ENCODE data around the gene TDRD5.

Gene TDRD5

DNA sequence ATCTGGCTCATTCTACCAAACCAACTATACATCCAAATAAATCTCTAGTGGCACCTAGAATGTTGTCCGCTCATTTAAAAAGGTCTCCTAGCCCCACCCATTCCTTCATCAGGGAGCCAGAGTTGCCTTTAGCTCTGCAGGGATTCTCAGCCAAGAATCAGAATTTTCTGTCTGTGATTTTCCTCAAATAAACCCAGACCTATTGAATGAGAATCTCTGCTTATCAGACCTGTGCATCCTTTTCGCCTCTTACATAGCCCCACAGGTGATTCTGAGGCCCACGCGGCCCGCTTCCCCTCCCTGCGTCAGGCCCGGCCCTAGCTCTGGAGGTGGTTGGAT is 410 bp upstream of the TDRD5 start:
- H4K8ac ChIP-seq (ENCODE audit: low read length) = no peak overlapping the region
- H3K27ac ChIP-seq (ENCODE audit: low read length, poor library complexity, severe bottlenecking) = no peak overlapping the region
- H4K91ac ChIP-seq (ENCODE audit: low read length) = no peak overlapping the region
- no peak overlapping the region for H3K18ac ChIP-seq (ENCODE audit: low read depth in 1 of 2, low read length in 2 of 2)
- H3K36me3 ChIP-seq (ENCODE audit: control insufficient read depth in 1 of 2, insufficient read depth in 2 of 2, low read depth in 1 of 2, low read length in 2 of 2) = no peaks in the 10 kb centered on the region
- H3K4me1 ChIP-seq (ENCODE audit: control insufficient read depth, insufficient read depth, low read depth, low read length) = peaks cover 11% of the 10 kb centered on the region
- H3K79me1 ChIP-seq (replicated peaks; ENCODE audit: low read length, poor library complexity, severe bottlenecking) = no peaks in the 10 kb centered on the region
- H2BK12ac ChIP-seq (ENCODE audit: low read length in 2 of 2) = no peak overlapping the region
- no peaks in the 10 kb centered on the region for H3K9me3 ChIP-seq (ENCODE audit: control insufficient read depth, low read length)
- 66% methylated on average over 7 of the region's 7 CpGs for WGBS
- H3K4ac ChIP-seq (ENCODE audit: low read depth in 1 of 2, low read length in 2 of 2) = no peak overlapping the region
- no peak overlapping the region for H2BK15ac ChIP-seq (ENCODE audit: low read depth, poor library complexity, severe bottlenecking)
- no peak overlapping the region for H2AK5ac ChIP-seq (ENCODE audit: low read length, severe bottlenecking)
- H3K27me3 ChIP-seq (ENCODE audit: control insufficient read depth in 1 of 2, insufficient read depth in 1 of 2, low read length in 2 of 2) = peaks cover 47 to 71% of the 10 kb centered on the region in 2 experiments
- DNase-seq = no peak
- H3K14ac ChIP-seq (ENCODE audit: low read length in 2 of 2) = no peak overlapping the region
- no peak overlapping the region for H3K9ac ChIP-seq (ENCODE audit: low read length)
- H2BK5ac ChIP-seq (ENCODE audit: low read depth, low read length, poor library complexity, severe bottlenecking) = no peak overlapping the region
- peak overlapping the region in 1 of 2 experiments; percentile 18 for H3K4me3 ChIP-seq (ENCODE audit: insufficient read depth in 1 of 2, low read depth in 1 of 2, low read length in 2 of 2)
- H3K4me2 ChIP-seq (ENCODE audit: low read length, poor library complexity, severe bottlenecking) = no peak overlapping the region
- no peak overlapping the region for H3K23ac ChIP-seq (ENCODE audit: low read length in 2 of 2)
- H2BK120ac ChIP-seq (ENCODE audit: low read depth, low read length) = no peak overlapping the region
- H2AFZ ChIP-seq (ENCODE audit: low read depth, low read length) = no peak overlapping the region

GRCh38 chr1:179598631-179599030 is 7.0 kb downstream of the TDRD5 start:
- Histone ChIP-seq H3K14ac (ENCODE audit: low read length in 2 of 2) (no peak overlapping the region), H3K4me2 (ENCODE audit: low read length, poor library complexity, severe bottlenecking) (no peak overlapping the region), H3K9me3 (ENCODE audit: control insufficient read depth, low read length) (no peaks in the 10 kb centered on the region), H2AK5ac (ENCODE audit: low read length, severe bottlenecking) (no peak overlapping the region), H3K4me3 (ENCODE audit: insufficient read depth in 1 of 2, low read depth in 1 of 2, low read length in 2 of 2) (no peak overlapping the region), H4K8ac (ENCODE audit: low read length) (no peak overlapping the region), H3K4me1 (ENCODE audit: control insufficient read depth, insufficient read depth, low read depth, low read length) (no peaks in the 10 kb centered on the region), H2BK15ac (ENCODE audit: low read depth, poor library complexity, severe bottlenecking) (no peak overlapping the region), H3K27me3 (ENCODE audit: control insufficient read depth in 1 of 2, insufficient read depth in 1 of 2, low read length in 2 of 2) (peaks cover 6 to 21% of the 10 kb centered on the region in 2 experiments), H2BK120ac (ENCODE audit: low read depth, low read length) (no peak overlapping the region), H2BK12ac (ENCODE audit: low read length in 2 of 2) (no peak overlapping the region), H2AFZ (ENCODE audit: low read depth, low read length) (no peak overlapping the region), H2BK5ac (ENCODE audit: low read depth, low read length, poor library complexity, severe bottlenecking) (no peak overlapping the region), H3K27ac (ENCODE audit: low read length, poor library complexity, severe bottlenecking) (no peak overlapping the region), H4K91ac (ENCODE audit: low read length) (no peak overlapping the region), H3K18ac (ENCODE audit: low read depth in 1 of 2, low read length in 2 of 2) (no peak overlapping the region), H3K23ac (ENCODE audit: low read length in 2 of 2) (no peak overlapping the region), H3K36me3 (ENCODE audit: control insufficient read depth in 1 of 2, insufficient read depth in 2 of 2, low read depth in 1 of 2, low read length in 2 of 2) (no peaks in the 10 kb centered on the region), H3K4ac (ENCODE audit: low read depth in 1 of 2, low read length in 2 of 2) (no peak overlapping the region), H3K79me1 (replicated peaks; ENCODE audit: low read length, poor library complexity, severe bottlenecking) (no peaks in the 10 kb centered on the region), H3K9ac (ENCODE audit: low read length) (no peak overlapping the region)
- DNase-seq = no peak
- WGBS = 100% methylated on average over 1 of the region's 1 CpG

- H3K4ac ChIP-seq (ENCODE audit: low read depth in 1 of 2, low read length in 2 of 2) = no peak overlapping the region
- no peaks in the 10 kb centered on the region for H3K9me3 ChIP-seq (ENCODE audit: control insufficient read depth, low read length)
- no peak overlapping the region for H4K91ac ChIP-seq (ENCODE audit: low read length)
- H3K27ac ChIP-seq (ENCODE audit: low read length, poor library complexity, severe bottlenecking) = no peak overlapping the region
- H3K4me1 ChIP-seq (ENCODE audit: control insufficient read depth, insufficient read depth, low read depth, low read length) = no peaks in the 10 kb centered on the region
- H3K23ac ChIP-seq (ENCODE audit: low read length in 2 of 2) = no peak overlapping the region
- H2AK5ac ChIP-seq (ENCODE audit: low read length, severe bottlenecking) = no peak overlapping the region
- no peaks in the 10 kb centered on the region for H3K79me1 ChIP-seq (replicated peaks; ENCODE audit: low read length, poor library complexity, severe bottlenecking)
- no peak overlapping the region for H2BK12ac ChIP-seq (ENCODE audit: low read length in 2 of 2)
- H2BK15ac ChIP-seq (ENCODE audit: low read depth, poor library complexity, severe bottlenecking) = no peak overlapping the region
- H3K27me3 ChIP-seq (ENCODE audit: control insufficient read depth in 1 of 2, insufficient read depth in 1 of 2, low read length in 2 of 2) = peaks cover under 1 to 10% of the 10 kb centered on the region in 2 experiments
- no peak overlapping the region for H3K14ac ChIP-seq (ENCODE audit: low read length in 2 of 2)
- no peak overlapping the region for H3K18ac ChIP-seq (ENCODE audit: low read depth in 1 of 2, low read length in 2 of 2)
- no peak overlapping the region for H4K8ac ChIP-seq (ENCODE audit: low read length)
- H2BK120ac ChIP-seq (ENCODE audit: low read depth, low read length) = no peak overlapping the region
- no peak overlapping the region for H3K4me2 ChIP-seq (ENCODE audit: low read length, poor library complexity, severe bottlenecking)
- no peak overlapping the region for H2BK5ac ChIP-seq (ENCODE audit: low read depth, low read length, poor library complexity, severe bottlenecking)
- no peaks in the 10 kb centered on the region for H3K36me3 ChIP-seq (ENCODE audit: control insufficient read depth in 1 of 2, insufficient read depth in 2 of 2, low read depth in 1 of 2, low read length in 2 of 2)
- DNase-seq = peak; percentile 35
- no peak overlapping the region for H2AFZ ChIP-seq (ENCODE audit: low read depth, low read length)
- no peak overlapping the region for H3K9ac ChIP-seq (ENCODE audit: low read length)
- H3K4me3 ChIP-seq (ENCODE audit: insufficient read depth in 1 of 2, low read depth in 1 of 2, low read length in 2 of 2) = no peak overlapping the region
These were observed 8.1 kb downstream of the TDRD5 start for GRCh38 chr1:179599623-179600249.

- no peak overlapping the region for H3K27ac ChIP-seq (ENCODE audit: low read length, poor library complexity, severe bottlenecking)
- no peak overlapping the region for H2BK12ac ChIP-seq (ENCODE audit: low read length in 2 of 2)
- no peaks in the 10 kb centered on the region for H3K79me1 ChIP-seq (replicated peaks; ENCODE audit: low read length, poor library complexity, severe bottlenecking)
- H4K91ac ChIP-seq (ENCODE audit: low read length) = no peak overlapping the region
- DNase-seq = no peak
- H3K9me3 ChIP-seq (ENCODE audit: control insufficient read depth, low read length) = no peaks in the 10 kb centered on the region
- no peak overlapping the region for H2BK120ac ChIP-seq (ENCODE audit: low read depth, low read length)
- no peak overlapping the region for H3K4ac ChIP-seq (ENCODE audit: low read depth in 1 of 2, low read length in 2 of 2)
- 93% methylated on average over 1 of the region's 1 CpG for WGBS
- no peak overlapping the region for H3K4me2 ChIP-seq (ENCODE audit: low read length, poor library complexity, severe bottlenecking)
- no peak overlapping the region for H2BK15ac ChIP-seq (ENCODE audit: low read depth, poor library complexity, severe bottlenecking)
- H4K8ac ChIP-seq (ENCODE audit: low read length) = no peak overlapping the region
- no peak overlapping the region for H3K4me3 ChIP-seq (ENCODE audit: insufficient read depth in 1 of 2, low read depth in 1 of 2, low read length in 2 of 2)
- H3K36me3 ChIP-seq (ENCODE audit: control insufficient read depth in 1 of 2, insufficient read depth in 2 of 2, low read depth in 1 of 2, low read length in 2 of 2) = no peaks in the 10 kb centered on the region
- H3K4me1 ChIP-seq (ENCODE audit: control insufficient read depth, insufficient read depth, low read depth, low read length) = no peaks in the 10 kb centered on the region
- H3K9ac ChIP-seq (ENCODE audit: low read length) = no peak overlapping the region
- H2AFZ ChIP-seq (ENCODE audit: low read depth, low read length) = no peak overlapping the region
- H3K23ac ChIP-seq (ENCODE audit: low read length in 2 of 2) = no peak overlapping the region
- peaks cover 0 to 8% of the 10 kb centered on the region in 2 experiments for H3K27me3 ChIP-seq (ENCODE audit: control insufficient read depth in 1 of 2, insufficient read depth in 1 of 2, low read length in 2 of 2)
- no peak overlapping the region for H3K18ac ChIP-seq (ENCODE audit: low read depth in 1 of 2, low read length in 2 of 2)
- H2AK5ac ChIP-seq (ENCODE audit: low read length, severe bottlenecking) = no peak overlapping the region
- no peak overlapping the region for H2BK5ac ChIP-seq (ENCODE audit: low read depth, low read length, poor library complexity, severe bottlenecking)
- H3K14ac ChIP-seq (ENCODE audit: low read length in 2 of 2) = no peak overlapping the region
These were observed 9.5 kb downstream of the TDRD5 start for GRCh38 chr1:179601093-179601492.
